HepG2 (cell line): ENCODE results near the gene PARN. TPM values are rescaled to one million over a fixed set of nuclear protein-coding genes. Genes with fewer than 3 reads are reported as not detected.
A peak's percentile ranks its signal among the peaks of the same experiment; 100 is the strongest.

Experiments used
- ATF1 ChIP-seq: IDR thresholded peaks from 2 replicates; pipeline ENCODE4 v1.6.1; 2016; ENCODE audit warnings: mild to moderate bottlenecking, control low read depth
- BRF2 ChIP-seq: sonication (generic); formaldehyde crosslinking; IDR thresholded peaks from 2 replicates; pipeline ENCODE4 v1.8.1; 2022; ENCODE audit warnings: mild to moderate bottlenecking, missing genetic modification reagents
- EHMT2 ChIP-seq: fragments of 200-600 bp; sonication (generic); IDR thresholded peaks from 2 replicates; pipeline ENCODE4 v1.7.0; 2017; ENCODE audit warnings: antibody characterized with exemption, low read depth, low read length, borderline replicate concordance
- FOXM1 ChIP-seq: sonication (generic); formaldehyde crosslinking; IDR thresholded peaks from 2 replicates; pipeline ENCODE4 v1.5.0; 2020; ENCODE audit warnings: missing genetic modification reagents
- GATAD2A ChIP-seq: IDR thresholded peaks from 2 replicates; pipeline ENCODE4 v1.6.1; 2016
- KAT7 ChIP-seq: IDR thresholded peaks from 2 replicates; pipeline ENCODE4 v1.6.1; 2018; ENCODE audit warnings: borderline replicate concordance, missing compliant biosample characterization
- KLF15 ChIP-seq: sonication (generic); formaldehyde crosslinking; IDR thresholded peaks from 2 replicates; pipeline ENCODE4 v1.8.1; 2023; ENCODE audit warnings: borderline replicate concordance, mild to moderate bottlenecking, inconsistent platforms, missing genetic modification reagents, mixed read lengths
- MAX ChIP-seq: IDR thresholded peaks from 2 replicates; pipeline ENCODE4 v1.6.1; 2012; ENCODE audit warnings: inconsistent platforms
- PHF20 ChIP-seq: sonication (generic); formaldehyde crosslinking; IDR thresholded peaks from 2 replicates; pipeline ENCODE4 v1.5.0; 2020; ENCODE audit warnings: mild to moderate bottlenecking, missing genetic modification reagents
- PRDM4 ChIP-seq: sonication (generic); formaldehyde crosslinking; IDR thresholded peaks from 2 replicates; pipeline ENCODE4 v1.9.0; 2021; ENCODE audit warnings: missing genetic modification reagents, borderline replicate concordance
- PTBP1 ChIP-seq: fragments of 200-400 bp; formaldehyde crosslinking; IDR thresholded peaks from 2 replicates; pipeline ENCODE4 v1.6.1; 2018; ENCODE audit warnings: low read length, low read depth; ENCODE audit not compliant: poor library complexity, severe bottlenecking
- SUZ12 ChIP-seq: fragments of 150-350 bp; IDR thresholded peaks from 2 replicates; pipeline ENCODE4 v1.6.1; 2014; ENCODE audit warnings: low read depth, low read length
- ZBTB26 ChIP-seq: IDR thresholded peaks from 2 replicates; pipeline ENCODE4 v1.6.1; 2016; ENCODE audit warnings: missing compliant biosample characterization, missing genetic modification reagents, borderline replicate concordance
- ZBTB33 ChIP-seq: sonication (generic); formaldehyde crosslinking; IDR thresholded peaks from 2 replicates; pipeline ENCODE4 v1.4.0; 2020; ENCODE audit warnings: missing genetic modification reagents
- ZFP37 ChIP-seq: sonication (generic); formaldehyde crosslinking; IDR thresholded peaks from 2 replicates; pipeline ENCODE4 v1.4.0; 2020; ENCODE audit warnings: missing genetic modification reagents, borderline replicate concordance
- ZNF609 ChIP-seq: sonication (generic); formaldehyde crosslinking; IDR thresholded peaks from 2 replicates; pipeline ENCODE4 v1.4.0; 2020; ENCODE audit warnings: mild to moderate bottlenecking, missing genetic modification reagents, borderline replicate concordance
- polyA plus RNA-seq, 8 experiments: library from polyadenylated mRNA; depleted of rRNA in 3 of 8; stranded (reverse) in 7 of 8; unstranded in 1 of 8; fragments of >200 nt; fragmentation: Illumina TruSeq in 4 of 8; extraction: Trizol in 4 of 8; gene quantifications; 2 replicates each; pipeline versions ENCODE4 v1.2.1 to v1.2.3, GENCODE V29; 2011 to 2016; ENCODE audit warnings: low read depth in 4 of 8, missing spikeins in 1 of 8, mixed read lengths in 1 of 8; ENCODE audit not compliant: insufficient read depth in 1 of 8
- total RNA-seq, 5 experiments: library from RNA; depleted of rRNA; stranded (reverse); fragments of >200 nt; fragmentation: Illumina TruSeq; extraction: Trizol; gene quantifications; 2 replicates each; pipeline ENCODE4 v1.2.3, GENCODE V29; 2016; ENCODE audit warnings: low read depth in 1 of 5

The PARN gene
- total and polyA plus RNA-seq, 2 of the 13 experiments (the other 11 are each of a cell fraction or from before 2014, with no cell fraction given) = 13.3 to 47.6 TPM

- TF ChIP-seq ZBTB33 (CRISPR knock-in tag) = peak; percentile 28; the same call in 1 of the 2 replicates
- TF ChIP-seq SUZ12 = no peak
- peak; percentile 79; the same call in 1 of the 2 replicates for TF ChIP-seq FOXM1 (CRISPR knock-in tag)
- no peak for TF ChIP-seq EHMT2
- TF ChIP-seq ATF1 (CRISPR knock-in tag) = no peak
- peak; percentile 87; the same call in 1 of the 2 replicates for TF ChIP-seq ZBTB26 (CRISPR knock-in tag)
- no peak; the same call in 1 of the 2 replicates for TF ChIP-seq ZNF609 (CRISPR knock-in tag)
- no peak; the same call in 1 of the 2 replicates for TF ChIP-seq PRDM4 (CRISPR knock-in tag)
- peak; percentile 91 for TF ChIP-seq MAX
- peak; percentile 84; the same call in 1 of the 2 replicates for TF ChIP-seq KLF15 (CRISPR knock-in tag)
- peak; percentile 62 for TF ChIP-seq ZFP37 (CRISPR knock-in tag)
- peak; percentile 96 for TF ChIP-seq PHF20 (CRISPR knock-in tag)
- TF ChIP-seq KAT7 (CRISPR knock-in tag) = peak; percentile 89; the same call in 1 of the 2 replicates
- peak; percentile 87 for TF ChIP-seq BRF2 (CRISPR knock-in tag)
- TF ChIP-seq PTBP1 = no peak
- TF ChIP-seq GATAD2A (CRISPR knock-in tag) = 0 out of 2 replicates have a peak, but pooled peaks have one; percentile 44
Observed at GRCh38 chr16:14629919-14630619, at the start of gene PARN (continued).
